Measurements from ENCODE around the gene GYG2.

DNA sequence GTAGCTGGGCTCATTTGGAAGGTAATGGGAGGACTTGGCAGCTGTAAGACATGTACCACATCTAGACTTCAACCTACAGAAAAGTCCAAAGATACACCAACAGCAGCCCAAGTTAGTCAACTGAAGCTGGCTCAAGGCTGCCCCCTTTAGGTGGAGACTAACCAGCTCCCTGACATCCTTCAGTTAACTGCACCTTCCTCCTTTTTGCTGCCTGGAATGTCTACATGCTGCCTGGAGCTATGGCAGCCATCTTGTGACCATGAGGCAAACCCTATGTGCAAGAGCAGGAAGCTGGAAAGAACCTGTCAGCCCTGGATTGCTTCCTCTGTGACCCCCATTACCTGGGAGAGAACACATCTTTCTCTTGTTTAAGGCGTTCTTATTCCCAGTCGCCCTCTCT is 74.6 kb downstream of the GYG2 start:
- TF ChIP-seq, protein P1, sequence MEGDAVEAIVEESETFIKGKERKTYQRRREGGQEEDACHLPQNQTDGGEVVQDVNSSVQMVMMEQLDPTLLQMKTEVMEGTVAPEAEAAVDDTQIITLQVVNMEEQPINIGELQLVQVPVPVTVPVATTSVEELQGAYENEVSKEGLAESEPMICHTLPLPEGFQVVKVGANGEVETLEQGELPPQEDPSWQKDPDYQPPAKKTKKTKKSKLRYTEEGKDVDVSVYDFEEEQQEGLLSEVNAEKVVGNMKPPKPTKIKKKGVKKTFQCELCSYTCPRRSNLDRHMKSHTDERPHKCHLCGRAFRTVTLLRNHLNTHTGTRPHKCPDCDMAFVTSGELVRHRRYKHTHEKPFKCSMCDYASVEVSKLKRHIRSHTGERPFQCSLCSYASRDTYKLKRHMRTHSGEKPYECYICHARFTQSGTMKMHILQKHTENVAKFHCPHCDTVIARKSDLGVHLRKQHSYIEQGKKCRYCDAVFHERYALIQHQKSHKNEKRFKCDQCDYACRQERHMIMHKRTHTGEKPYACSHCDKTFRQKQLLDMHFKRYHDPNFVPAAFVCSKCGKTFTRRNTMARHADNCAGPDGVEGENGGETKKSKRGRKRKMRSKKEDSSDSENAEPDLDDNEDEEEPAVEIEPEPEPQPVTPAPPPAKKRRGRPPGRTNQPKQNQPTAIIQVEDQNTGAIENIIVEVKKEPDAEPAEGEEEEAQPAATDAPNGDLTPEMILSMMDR (IDR thresholded peaks at IDR 0.05; ENCODE audit: poor library complexity, severe bottlenecking): no peak
- TF ChIP-seq EP300 (conservative IDR thresholded peaks at IDR 0.05; ENCODE audit: poor library complexity, severe bottlenecking) (no peak), EZH2 (IDR thresholded peaks at IDR 0.05; ENCODE audit: borderline replicate concordance, insufficient read depth, low read length, poor library complexity, severe bottlenecking) (no peak), MXI1 (conservative IDR thresholded peaks at IDR 0.05; ENCODE audit: poor library complexity, severe bottlenecking) (no peak), RAD21 (conservative IDR thresholded peaks at IDR 0.05) (no peak)

Measured in neural cell (in vitro differentiated cells).